A673 (cell line): Measurements from ENCODE around the gene BCAN.

ENCODE experiments used
- CTCF ChIP-seq: fragments of 300-800, 200-600 bp; sonication (generic); conservative IDR thresholded peaks from 2 replicates; pipeline ENCODE4 v1.5.1; 2017; ENCODE audit warnings: low read depth, mild to moderate bottlenecking, antibody characterized with exemption, low read length, moderate library complexity, mixed read lengths
- EZH2 ChIP-seq: fragments of 200-600 bp; sonication (generic); IDR thresholded peaks from 2 replicates; pipeline ENCODE4 v1.6.1; 2017; ENCODE audit warnings: borderline replicate concordance, low read depth, mild to moderate bottlenecking, mixed read lengths, antibody characterized with exemption, low read length; ENCODE audit not compliant: poor library complexity, severe bottlenecking

DNA sequence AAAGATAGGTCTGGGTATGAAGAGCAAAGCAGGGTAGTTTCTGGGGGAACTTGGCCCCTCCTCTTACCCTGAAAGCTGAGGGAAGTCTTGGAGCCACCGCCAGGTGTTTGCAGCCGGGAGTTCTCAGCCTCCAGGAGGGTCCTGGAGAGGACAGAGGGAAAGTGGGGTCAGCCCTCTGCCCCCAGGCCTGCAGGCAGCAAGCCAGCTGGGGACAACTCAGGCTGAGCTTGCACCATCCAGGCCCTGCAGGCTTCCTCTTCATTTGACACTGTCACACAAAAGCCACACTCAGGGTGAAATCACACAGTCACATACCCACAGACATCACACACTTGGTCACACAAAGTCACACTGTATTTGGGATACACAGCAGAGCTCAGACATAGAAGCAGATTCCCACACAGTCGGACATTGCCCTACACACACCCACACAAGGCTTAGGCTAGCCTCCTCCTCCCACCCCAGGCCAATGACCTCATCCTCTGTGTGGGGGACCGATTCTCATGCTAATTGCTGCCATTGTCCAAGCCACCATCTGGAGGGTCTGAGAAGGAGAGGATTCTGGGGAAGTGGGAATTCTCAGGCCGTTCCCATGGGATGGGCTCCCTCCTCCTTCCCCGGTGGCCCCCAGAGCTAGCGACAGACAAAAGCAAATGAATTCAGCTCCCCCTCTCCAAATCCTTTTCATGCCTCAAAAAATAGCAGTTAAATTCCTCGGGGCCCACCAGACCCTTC, 31.6 kb downstream of the BCAN start:
- TF ChIP-seq CTCF (no peak), EZH2 (no peak)
